Measurements from ENCODE around the gene ACTR8.

DNA sequence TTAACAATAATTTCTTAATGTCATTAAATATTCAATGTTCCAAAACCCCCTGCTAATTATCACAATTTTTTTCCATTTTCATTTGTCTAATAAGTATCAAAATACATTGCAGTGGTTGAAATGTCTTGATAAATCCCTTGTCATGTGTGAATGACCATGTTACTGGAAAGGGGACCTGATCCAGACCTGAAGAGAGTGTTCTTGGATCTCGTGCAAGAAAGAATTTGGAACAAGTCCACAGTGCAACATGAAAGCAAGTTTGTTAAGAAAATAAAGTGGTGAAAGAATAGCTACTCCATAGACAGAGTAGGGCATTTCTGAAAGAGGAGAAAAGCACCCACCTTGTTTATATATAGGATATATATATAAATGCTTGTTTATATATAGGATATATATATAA, 20.1 kb upstream of the ACTR8 start:
- TF ChIP-seq, protein P1, sequence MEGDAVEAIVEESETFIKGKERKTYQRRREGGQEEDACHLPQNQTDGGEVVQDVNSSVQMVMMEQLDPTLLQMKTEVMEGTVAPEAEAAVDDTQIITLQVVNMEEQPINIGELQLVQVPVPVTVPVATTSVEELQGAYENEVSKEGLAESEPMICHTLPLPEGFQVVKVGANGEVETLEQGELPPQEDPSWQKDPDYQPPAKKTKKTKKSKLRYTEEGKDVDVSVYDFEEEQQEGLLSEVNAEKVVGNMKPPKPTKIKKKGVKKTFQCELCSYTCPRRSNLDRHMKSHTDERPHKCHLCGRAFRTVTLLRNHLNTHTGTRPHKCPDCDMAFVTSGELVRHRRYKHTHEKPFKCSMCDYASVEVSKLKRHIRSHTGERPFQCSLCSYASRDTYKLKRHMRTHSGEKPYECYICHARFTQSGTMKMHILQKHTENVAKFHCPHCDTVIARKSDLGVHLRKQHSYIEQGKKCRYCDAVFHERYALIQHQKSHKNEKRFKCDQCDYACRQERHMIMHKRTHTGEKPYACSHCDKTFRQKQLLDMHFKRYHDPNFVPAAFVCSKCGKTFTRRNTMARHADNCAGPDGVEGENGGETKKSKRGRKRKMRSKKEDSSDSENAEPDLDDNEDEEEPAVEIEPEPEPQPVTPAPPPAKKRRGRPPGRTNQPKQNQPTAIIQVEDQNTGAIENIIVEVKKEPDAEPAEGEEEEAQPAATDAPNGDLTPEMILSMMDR (IDR thresholded peaks at IDR 0.05; ENCODE audit: low read length), result no peak
- TF ChIP-seq EZH2phosphoT487 (IDR thresholded peaks at IDR 0.05; ENCODE audit: low read length) (no peak), EZH2 (optimal IDR thresholded peaks at IDR 0.05; ENCODE audit: low read depth, low read length) (no peak)

Measured in MM.1S (cell line).